Cardiac fibroblast (primary cell): ENCODE measurements around the gene HOXD3.
A peak's percentile ranks its signal among the peaks of the same experiment; 100 is the strongest.

ENCODE experiments used
- DNase-seq, 2 donors: peaks; one replicate each; pipeline versions ENCODE4 v3.0.0 to v3.0.0-alpha.2; 2010; ENCODE audit warnings: low read depth in 2 of 2
- H3K4me3 ChIP-seq, 2 donors: replicated peaks in 1 of 2; 1 replicate in 1 of 2; 2 replicates in 1 of 2; pipeline ENCODE4 v1.5.1; 2011; ENCODE audit warnings: low read depth in 2 of 2, low read length in 2 of 2, mild to moderate bottlenecking in 2 of 2, moderate library complexity in 1 of 2
- TF ChIP-seq, protein P1 (sequence below): IDR thresholded peaks from one replicate; pipeline ENCODE4 v1.5.1; 2011; ENCODE audit warnings: low read depth, mild to moderate bottlenecking, low read length, inconsistent platforms

The HOXD3 gene

DNA sequence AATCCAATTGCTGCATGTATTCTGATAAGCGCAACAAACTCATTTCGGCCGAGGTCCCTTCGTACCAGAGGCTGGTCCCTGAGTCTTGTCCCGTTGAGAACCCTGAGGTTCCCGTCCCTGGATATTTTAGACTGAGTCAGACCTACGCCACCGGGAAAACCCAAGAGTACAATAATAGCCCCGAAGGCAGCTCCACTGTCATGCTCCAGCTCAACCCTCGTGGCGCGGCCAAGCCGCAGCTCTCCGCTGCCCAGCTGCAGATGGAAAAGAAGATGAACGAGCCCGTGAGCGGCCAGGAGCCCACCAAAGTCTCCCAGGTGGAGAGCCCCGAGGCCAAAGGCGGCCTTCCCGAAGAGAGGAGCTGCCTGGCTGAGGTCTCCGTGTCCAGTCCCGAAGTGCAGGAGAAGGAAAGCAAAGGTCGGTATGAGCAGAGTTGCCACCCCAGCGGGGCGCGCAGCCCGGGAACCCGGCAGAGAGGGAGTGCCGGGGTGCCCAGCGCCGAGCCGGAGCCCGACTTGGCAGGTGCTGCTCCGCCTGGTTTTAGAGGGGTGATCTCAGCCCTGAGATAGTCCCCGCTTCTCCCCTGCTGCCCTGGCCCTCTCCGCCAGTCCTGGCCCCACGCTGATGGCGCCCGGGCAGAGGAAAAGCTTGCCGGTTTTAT is 39.8 kb upstream of the HOXD3 start:
- H3K4me3 ChIP-seq, result no peak overlapping the region
- TF ChIP-seq, protein P1, sequence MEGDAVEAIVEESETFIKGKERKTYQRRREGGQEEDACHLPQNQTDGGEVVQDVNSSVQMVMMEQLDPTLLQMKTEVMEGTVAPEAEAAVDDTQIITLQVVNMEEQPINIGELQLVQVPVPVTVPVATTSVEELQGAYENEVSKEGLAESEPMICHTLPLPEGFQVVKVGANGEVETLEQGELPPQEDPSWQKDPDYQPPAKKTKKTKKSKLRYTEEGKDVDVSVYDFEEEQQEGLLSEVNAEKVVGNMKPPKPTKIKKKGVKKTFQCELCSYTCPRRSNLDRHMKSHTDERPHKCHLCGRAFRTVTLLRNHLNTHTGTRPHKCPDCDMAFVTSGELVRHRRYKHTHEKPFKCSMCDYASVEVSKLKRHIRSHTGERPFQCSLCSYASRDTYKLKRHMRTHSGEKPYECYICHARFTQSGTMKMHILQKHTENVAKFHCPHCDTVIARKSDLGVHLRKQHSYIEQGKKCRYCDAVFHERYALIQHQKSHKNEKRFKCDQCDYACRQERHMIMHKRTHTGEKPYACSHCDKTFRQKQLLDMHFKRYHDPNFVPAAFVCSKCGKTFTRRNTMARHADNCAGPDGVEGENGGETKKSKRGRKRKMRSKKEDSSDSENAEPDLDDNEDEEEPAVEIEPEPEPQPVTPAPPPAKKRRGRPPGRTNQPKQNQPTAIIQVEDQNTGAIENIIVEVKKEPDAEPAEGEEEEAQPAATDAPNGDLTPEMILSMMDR, result no peak
- DNase-seq, result no peak

DNA sequence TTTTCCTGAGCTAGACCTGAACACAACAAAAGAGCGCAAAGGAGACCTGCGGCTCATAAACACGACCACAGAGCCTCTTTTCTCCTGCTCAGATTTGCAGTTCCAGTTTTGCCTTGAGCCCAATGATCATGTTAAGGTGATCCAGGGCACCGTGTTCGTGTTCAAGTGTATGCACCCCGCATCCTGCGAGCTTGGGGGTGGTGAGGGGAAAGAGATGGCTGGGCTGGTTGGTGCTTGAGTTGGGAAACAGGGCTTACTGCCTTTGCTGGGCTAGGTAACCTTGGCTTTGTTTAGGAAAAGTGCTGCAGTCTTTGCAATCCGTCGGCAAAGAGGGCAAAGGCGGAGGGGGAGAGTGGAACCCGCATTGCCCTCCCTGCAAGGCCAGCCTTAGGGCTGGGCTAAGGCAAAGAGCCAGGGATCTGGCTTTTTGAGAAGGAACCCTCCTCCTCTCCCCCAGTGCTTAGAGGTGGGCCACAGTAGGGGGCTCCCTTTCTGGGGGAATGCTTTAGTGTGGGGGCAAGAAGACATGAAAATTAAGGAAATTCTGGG is 39.2 kb upstream of the HOXD3 start:
- no peak overlapping the region for H3K4me3 ChIP-seq
- TF ChIP-seq, protein P1, result no peak
- no peak for DNase-seq

- TF ChIP-seq, protein P1, result peak; percentile 23
- DNase-seq, result peak in 1 of 2 donors; percentile 20
- no peak overlapping the region for H3K4me3 ChIP-seq
Observed at GRCh38 chr2:176118601-176119339, 38.3 kb upstream of the HOXD3 start.

GRCh38 chr2:176120364-176121189 is 36.5 kb upstream of the HOXD3 start:
- no peak for DNase-seq
- TF ChIP-seq, protein P1, result no peak
- H3K4me3 ChIP-seq, result no peak overlapping the region

DNA sequence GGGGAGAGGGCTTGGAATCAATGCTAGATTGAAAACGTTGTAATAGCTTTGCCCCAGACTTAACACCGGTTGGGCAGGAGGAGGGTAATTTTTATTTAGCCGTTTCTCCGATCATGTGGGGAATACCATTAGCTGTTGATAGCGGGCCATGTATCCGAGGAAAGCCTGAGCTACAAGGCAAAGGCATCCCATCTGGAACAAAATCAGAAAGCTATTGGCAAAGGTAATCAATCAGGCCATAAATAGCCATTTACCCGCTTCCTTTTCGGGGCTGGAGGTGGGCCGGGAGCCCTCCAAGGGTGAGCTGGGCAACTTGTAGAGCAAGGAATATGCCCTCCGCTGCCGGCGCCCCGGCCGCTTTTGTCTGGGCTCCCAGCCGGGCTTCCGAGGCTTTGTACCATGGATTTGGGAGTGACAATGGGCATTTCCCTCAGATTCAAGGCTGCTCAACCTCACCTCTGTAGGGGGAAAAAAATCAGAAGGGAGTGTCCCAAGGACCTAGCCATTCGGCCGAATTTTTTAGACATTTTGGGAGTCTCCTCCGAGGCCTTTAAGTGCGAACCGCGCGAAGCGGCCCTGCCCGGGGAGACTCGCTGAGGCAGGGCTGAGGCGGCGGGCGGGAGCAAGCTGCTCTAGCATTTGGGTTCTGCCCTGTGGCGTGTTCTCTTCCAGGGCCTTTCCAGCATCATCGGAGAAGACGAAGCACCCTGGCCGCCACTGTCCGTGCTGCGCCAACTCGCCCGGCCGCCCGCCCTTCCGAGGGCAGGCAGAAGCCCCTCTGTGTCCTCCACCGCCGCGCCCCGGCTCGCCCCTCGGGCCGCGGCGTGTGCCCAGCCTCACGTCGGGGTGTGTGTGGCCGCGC is 35.7 kb upstream of the HOXD3 start:
- TF ChIP-seq, protein P1, result no peak
- DNase-seq, result no peak

More for the DNA sequence above, 35.7 kb upstream of the HOXD3 start:
- no peak overlapping the region for H3K4me3 ChIP-seq
